ENCODE results near the gene DNAH1.

DNA sequence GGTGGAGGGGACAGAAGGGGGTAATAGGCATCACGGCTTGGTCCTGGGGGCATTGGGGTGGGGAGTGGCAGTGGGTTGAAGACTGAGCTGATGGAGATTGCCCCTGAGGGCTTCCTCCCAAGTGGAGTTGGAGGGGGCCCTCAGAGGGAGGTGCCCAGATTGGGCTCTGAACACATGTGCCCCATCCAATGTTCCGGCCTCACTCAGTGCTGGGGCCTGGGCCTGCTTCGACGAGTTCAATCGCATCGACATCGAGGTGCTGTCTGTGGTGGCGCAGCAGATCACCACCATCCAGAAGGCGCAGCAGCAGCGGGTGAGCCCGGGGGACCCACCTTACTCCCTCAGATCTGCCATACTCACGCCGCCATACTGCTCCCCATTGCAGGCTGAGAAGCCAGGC, 45.3 kb downstream of the DNAH1 start:
- TF ChIP-seq, protein P1, sequence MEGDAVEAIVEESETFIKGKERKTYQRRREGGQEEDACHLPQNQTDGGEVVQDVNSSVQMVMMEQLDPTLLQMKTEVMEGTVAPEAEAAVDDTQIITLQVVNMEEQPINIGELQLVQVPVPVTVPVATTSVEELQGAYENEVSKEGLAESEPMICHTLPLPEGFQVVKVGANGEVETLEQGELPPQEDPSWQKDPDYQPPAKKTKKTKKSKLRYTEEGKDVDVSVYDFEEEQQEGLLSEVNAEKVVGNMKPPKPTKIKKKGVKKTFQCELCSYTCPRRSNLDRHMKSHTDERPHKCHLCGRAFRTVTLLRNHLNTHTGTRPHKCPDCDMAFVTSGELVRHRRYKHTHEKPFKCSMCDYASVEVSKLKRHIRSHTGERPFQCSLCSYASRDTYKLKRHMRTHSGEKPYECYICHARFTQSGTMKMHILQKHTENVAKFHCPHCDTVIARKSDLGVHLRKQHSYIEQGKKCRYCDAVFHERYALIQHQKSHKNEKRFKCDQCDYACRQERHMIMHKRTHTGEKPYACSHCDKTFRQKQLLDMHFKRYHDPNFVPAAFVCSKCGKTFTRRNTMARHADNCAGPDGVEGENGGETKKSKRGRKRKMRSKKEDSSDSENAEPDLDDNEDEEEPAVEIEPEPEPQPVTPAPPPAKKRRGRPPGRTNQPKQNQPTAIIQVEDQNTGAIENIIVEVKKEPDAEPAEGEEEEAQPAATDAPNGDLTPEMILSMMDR (IDR thresholded peaks at IDR 0.05 in 4 of 5, conservative IDR thresholded peaks at IDR 0.05 in 1 of 5) = no peak
- no peak for TF ChIP-seq POLR2A (IDR thresholded peaks at IDR 0.05)
